RPMI7951 (cell line): ENCODE measurements around the gene WNT3A. TPM values are rescaled to one million over a fixed set of nuclear protein-coding genes. Genes with fewer than 3 reads are reported as not detected.
"Not testable (repeated sequence)": the region's sequence is repeated elsewhere in the genome, so short reads cannot be mapped to it uniquely, and the experiment has no call there.

ENCODE experiments used
- DNase-seq: peaks from one replicate; pipeline ENCODE4 v3.0.0-alpha.2; 2012; ENCODE audit warnings: low read depth
- total RNA-seq: library from RNA; depleted of rRNA; stranded (reverse); fragments of >200 nt; shearing (Covaris generic); gene quantifications from 2 replicates; pipeline ENCODE4 v1.2.3, GENCODE V29; 2014; rRNA removed

Gene WNT3A, protein sequence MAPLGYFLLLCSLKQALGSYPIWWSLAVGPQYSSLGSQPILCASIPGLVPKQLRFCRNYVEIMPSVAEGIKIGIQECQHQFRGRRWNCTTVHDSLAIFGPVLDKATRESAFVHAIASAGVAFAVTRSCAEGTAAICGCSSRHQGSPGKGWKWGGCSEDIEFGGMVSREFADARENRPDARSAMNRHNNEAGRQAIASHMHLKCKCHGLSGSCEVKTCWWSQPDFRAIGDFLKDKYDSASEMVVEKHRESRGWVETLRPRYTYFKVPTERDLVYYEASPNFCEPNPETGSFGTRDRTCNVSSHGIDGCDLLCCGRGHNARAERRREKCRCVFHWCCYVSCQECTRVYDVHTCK
- not detected in 2 replicates for total RNA-seq

DNA sequence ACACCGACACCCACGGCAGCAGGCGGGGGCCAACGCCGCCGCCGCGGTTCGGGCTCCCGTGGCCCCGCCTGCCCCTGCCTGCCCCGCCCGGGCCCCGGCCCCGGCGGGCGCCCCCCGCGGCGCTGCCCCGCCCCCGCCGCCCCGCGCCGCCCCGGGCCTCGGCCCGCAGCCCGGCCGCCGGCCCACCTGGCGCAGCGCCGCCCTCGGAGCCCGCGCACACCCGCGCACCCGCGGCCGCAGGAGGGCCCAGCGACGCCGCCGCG is at the start of gene WNT3A:
TSS of gene WNT3A (plus strand) at position 213 of the 263 bp plus-strand sequence. CDS start 131 bp downstream, outside the sequence.
- no peak for DNase-seq

DNA sequence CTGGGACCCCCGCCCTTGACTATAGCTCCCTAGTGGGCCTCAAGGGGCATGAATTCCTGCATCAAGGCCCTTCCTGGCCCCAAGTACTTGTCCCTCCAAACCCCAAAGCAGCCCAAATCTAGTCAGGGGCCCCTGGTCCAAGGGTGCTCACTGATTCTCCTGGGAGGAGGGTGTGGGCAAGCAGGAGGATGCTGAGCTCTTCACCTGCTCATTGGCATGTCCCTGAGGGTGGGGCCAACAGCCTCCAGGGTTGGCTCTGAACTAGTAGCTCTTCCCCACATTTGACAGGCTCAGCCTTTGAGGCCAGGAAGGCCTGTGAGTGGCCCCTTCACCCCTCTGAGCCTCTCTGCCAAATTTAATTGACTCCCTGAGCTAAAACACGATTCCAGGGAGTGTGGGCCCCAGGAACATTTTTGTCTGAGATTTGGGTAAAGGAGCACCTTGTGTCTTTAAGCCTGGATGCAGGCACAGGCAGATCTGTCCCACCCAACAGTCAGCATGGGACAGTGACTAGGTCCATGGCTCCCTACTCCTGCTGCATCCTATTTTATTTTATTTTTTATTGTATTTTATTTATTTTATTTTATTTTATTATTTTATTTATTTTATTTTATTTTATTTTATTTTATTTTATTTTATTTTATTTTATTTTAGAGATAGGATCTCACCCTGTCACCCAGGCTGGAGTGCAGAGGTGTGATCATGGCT is 48.0 kb upstream of the WNT3A start:
- DNase-seq, result no peak

DNA sequence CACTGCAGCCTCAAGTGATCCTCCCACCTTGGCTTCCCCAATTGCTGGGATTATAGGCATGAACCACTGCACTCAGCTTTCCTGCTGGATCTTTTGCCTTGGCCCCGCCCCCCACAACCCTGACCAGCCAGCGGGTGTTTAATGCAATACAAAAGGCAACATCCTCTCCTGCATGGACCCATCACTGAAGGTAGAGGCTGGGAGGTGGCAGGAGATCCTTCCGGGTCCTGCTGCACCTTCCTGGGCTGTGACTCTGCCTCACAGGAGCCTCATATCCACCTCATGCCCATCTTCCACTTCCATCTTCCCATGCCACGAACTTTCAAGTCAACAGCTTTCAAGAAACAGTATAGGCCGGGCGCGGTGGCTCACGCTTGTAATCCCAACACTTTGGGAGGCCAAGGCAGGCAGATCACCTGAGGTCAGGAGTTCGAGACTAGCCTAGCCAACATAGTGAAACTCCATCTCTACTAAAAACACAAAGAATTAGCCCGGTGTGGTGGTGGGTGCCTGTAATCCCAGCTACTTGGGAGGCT is 47.4 kb upstream of the WNT3A start:
- DNase-seq, result no peak

DNA sequence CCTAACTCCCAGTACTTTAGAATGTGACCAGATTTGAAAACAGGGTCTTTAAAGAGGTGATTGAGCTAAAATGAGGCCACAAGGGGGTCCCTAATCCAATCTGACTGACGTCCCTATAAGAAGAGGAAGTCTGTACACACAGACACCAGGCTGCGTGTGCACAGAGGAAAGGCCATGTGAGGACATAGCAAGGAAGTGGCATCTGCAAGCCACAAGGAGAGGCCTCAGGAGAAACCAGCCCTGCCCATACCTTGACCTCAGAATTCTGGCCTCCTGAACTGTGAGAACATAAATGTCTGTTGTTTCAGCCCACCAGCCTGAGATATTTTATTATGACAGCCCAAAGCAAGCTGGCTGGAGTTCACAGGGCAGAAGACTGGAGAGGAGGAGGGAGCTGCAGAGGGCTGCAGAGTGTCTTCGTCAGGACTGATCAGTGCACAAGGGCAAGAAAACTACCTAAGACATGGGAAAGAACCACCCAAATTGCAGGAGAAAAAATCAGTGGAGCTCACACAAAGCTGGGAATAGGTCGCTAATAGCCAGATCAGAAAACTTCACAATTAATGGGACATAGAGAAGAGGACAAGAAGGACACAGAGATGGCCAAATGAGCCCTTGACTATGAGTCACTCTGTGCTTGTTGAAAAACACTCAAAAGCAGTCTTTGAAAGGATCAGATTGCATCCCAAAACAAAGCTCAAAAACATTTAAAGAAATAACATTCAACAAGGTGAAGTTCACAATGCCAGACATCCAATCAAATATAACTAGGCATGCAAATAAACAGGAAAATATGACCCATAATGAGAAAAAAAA is 44.9 kb upstream of the WNT3A start:
- DNase-seq, result no peak

DNA sequence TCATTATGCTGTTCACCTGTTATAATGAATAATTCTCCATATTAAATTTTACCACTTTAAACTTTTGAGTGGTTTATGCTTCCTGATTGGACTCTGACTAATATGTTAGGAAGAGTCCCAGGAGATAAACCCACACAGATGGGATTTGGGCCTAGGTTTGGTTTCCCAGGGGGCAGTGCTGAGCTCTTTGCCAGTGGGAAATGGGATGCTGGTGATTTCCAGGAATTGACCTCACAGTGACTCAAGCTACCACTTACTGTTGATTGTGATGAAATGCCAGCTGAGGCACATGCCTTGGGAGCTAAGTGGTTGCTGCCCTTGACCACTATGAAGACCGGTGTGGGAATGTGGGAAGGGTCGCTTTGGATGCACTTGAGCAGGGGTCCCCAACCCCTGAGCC is 40.1 kb upstream of the WNT3A start:
- peak; percentile 64 for DNase-seq

DNA sequence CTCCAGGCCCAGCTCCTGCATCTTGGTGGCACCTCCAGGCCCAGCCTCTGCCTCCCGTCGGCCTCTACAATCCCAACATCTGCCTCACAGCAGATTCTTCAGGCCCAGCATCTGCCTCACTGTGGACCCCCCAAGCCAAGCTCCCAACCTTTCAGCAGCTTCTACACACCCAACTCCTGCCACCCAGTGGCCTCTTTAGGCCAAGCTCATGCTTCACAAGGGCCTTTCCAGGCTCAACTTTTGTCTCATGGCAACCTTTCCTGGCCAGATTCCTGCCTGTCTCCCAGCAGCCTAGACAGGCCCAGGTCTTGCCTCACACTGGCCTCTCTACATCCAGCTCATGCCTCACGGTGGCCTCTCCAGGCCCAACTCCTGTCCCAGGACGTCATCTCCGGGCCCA is 39.0 kb upstream of the WNT3A start:
- not testable (repeated sequence) for DNase-seq

DNA sequence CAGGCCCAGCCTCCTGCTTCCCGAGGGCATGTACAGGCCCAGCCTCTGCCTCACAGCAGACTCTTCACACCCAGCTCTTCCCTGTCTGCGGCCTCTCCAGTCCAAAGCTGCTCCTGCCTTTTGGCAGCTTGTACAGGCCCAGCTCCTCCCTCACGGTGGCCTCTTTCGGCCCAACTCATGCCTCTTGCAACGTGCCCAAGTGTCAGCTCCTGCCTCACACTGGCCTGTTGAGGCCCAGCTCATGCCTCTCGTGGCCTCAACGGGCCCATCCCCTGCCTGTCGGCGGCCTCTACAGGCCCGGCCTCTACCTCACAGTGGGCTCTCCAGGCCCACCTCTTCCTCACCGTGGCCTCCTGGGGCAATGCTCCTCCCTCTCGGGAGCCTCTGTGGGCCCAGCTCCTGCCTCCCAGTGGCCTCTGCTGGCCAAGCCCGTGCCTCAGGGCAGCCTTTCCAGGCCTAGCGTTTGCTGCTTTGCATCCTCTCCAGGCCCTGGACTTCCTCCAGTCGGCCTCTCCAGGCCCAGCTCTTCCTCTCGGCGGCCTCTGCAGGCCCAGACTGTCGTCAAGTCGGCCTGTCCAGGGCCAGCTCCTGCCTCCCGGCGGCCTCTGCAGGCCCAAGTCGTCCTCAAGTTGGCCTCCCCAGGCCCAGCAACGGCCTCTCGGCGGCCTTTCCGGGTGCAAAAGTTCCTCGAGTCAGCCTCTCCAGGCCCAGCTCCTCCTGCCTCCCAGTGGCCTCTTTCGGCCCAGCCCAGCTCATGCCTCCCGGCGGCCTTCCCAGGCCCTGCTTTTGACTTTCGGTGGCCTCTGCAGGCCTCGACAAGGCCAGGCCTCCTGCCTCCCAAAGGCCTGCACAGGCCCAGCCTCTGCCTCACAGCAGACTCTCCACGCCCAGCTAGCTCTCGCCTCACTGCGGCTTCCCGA is 36.5 kb upstream of the WNT3A start:
- not testable (repeated sequence) for DNase-seq

DNA sequence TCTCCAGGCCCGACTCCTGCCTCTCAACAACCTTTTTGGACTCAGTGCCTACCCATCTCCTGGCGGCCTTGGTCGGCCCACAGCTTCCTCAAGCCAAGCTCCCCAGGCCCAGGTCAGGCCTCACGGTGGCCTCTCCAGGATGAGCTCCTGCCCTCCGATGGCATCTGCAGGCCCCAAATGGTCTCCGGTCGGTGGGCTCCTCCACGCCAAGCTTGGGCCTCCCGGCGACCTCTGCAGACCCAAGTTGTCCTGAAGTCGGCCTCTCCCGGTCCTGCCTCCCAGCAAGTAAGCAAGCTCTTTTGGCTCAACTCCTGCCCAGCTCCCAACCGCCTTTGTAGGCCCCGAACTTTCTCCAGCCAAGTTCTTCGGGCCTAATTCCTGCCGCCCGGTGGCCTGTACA is 35.6 kb upstream of the WNT3A start:
- DNase-seq, result not testable (repeated sequence)

DNA sequence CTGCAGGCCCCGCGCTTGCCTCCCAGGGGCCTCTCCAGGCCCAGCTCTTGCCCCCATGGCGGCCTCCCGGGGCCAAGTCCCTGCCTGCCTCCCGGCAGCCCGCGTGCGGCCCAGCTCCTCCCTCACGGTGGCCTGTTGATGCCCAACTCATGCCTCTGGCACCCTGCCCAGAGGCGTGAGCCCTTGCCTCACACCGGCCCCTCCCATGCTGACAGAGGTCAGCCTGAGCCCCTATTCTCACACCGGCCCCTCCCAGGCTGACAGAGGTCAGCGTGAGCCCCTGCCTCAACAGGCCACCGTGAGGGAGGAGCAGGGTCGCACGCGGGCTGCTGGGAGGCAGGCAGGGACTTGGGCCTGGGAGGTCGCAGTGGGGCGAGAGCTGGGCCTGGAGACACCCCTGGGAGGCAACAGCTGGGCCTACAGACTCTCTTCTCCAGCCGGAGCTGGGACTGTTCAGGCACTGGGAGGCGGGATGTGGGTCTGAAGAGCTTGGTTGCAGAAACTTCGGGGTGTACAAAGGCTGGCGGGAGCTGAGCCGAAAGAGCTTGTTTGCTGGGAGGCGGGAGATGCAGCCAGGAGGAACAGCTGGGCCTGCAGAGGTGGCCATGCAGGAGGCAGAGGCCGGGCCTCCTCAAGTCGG is 35.0 kb upstream of the WNT3A start:
- DNase-seq, result not testable (repeated sequence)

DNA sequence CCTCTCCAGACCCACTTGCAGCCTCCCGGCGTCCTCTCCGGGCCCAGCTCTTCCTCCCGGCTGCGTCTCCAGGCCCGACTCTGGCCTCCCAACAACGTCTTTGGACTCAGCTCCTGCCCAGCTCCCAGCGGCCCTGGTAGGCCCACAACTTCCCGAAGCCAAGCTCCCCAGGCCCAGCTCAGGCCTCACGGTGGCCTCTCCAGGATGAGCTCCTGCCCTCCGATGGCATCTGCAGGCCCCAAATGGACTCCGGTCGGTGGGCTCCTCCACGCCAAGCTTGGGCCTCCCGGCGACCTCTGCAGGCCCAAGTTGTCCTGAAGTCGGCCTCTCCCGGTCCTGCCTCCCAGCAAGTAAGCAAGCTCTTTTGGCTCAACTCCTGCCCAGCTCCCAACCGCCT is 34.5 kb upstream of the WNT3A start:
- DNase-seq, result not testable (repeated sequence)

DNA sequence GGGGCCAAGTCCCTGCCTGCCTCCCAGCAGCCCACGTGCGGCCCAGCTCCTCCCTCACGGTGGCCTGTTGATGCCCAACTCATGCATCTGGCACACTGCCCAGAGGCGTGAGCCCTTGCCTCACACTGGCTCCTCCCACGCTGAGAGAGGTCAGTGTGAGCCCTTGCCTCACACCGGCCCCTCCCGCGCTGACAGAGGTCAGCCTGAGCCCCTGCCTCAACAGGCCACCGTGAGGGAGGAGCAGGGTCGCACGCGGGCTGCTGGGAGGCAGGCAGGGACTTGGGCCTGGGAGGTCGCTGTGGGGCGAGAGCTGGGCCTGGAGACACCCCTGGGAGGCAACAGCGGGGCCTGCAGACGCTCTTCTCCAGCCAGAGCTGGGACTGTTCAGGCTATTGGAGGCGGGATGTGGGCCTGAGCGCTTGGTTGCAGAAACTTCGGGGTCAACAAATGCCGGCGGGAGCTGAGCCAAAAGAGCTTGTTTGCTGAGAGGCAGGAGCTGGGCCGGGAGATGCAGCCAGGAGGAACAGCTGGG is 33.9 kb upstream of the WNT3A start:
- not testable (repeated sequence) for DNase-seq

DNA sequence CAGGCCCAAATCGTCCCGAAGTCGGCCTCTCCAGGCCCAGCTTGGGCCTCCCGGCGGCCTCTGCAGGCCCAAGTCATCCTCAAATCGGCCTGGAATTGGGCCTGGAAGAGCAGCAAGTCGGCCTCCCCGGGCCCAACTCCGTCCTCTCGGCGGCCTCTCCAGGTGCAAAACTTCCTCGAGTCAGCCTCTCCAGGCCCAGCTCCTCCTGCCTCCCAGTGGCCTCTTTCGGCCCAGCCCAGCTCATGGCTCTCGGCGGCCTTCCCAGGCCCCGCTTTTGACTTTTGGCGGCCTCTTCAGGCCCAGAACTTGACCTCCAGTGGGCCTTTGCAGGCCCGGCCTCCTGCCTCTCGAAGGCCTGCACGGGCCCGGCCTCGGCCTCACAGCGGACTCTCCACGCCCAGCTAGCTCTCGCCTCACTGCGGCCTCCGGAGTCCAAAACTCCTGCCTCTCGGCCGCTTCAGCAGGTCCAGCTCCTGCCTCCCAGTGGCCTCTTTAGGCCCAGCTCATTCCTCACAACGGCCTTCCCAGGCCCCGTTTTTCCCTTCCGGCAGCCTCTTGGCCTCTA is 33.0 kb upstream of the WNT3A start:
- not testable (repeated sequence) for DNase-seq

DNA sequence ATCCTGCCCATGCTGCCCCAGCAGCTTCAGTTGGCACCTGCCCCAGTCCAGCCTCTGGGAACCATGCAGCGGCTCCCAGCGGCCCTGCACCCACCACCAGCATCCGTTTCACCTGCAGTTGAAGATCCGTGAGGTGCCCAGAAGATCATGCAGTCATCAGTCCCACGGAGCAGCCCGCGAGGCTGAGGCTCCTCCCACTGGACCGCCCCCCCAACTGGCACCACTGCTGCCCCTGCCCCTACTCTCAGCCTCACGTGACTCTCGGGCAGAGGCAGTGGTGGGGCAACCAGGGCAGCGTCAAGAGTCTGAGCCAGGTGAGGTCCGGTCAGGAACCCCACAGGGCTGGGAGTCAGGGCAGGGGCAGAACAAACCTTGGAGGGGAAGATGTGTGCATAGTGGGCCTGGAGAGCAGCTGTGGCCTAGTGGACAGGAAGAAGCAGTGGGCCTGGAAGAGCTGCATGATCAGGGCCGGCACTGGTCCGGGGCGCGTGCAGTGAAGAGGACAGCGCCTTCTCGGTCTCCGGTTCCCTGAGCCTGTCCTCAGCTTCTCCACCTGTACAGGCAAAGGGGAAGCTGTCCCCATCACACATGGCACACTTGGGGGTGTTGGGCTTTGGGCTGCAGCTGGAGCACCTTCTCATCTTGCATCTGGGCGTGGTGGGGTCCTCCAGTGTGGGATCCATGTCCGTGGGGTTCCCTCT is 31.1 kb upstream of the WNT3A start:
- DNase-seq, result not testable (repeated sequence)

DNA sequence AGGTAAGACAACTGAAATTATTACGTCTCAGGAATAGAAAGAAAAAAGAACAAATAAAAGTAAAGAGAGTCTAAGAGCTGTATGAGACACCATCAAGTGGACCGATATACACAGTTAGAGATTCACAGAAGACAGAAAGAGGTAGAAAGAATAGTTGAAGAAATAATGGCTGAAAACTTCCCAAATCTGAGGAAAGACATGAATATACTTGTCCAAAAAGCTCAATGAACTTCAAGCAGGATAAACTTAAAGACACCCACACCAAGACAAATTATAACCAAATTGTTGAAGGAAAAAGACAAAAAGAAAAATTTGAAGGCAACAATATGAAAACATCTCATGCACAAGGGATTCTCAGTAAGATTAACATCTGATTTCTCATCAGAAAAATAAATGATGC is 19.6 kb upstream of the WNT3A start:
- DNase-seq, result no peak

DNA sequence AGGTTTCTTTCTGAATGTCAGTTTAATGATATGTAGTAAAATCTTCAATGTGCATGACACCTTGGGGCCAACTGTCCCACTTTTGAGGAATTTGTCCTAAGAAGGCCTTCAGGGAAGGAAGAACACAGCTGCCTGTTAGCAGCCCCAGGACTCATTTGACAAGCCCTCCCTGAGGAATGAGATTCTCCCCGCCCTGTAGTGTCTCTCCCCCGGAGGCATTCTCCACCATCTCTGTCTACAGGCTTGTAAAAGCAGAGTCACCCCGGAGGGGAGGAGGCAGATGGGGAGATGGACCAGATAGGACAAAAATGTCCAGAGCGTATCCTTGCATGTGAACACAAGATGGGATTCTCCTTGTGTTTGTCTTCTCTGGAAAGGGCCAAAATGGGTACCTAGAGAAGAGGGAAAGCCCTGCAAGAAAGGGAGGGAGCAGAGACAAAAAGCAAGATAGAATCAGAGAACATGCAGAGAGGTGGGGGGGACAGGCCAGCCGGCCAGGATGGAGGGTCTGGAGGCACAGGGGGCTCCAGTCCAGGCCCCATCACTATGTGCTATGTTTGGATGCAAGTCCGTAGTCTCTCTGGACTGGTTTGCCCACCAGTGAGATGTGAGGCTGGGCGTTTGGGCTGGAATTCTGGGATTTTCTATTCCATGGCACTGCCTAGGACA is 12.0 kb upstream of the WNT3A start:
- DNase-seq, result no peak

DNA sequence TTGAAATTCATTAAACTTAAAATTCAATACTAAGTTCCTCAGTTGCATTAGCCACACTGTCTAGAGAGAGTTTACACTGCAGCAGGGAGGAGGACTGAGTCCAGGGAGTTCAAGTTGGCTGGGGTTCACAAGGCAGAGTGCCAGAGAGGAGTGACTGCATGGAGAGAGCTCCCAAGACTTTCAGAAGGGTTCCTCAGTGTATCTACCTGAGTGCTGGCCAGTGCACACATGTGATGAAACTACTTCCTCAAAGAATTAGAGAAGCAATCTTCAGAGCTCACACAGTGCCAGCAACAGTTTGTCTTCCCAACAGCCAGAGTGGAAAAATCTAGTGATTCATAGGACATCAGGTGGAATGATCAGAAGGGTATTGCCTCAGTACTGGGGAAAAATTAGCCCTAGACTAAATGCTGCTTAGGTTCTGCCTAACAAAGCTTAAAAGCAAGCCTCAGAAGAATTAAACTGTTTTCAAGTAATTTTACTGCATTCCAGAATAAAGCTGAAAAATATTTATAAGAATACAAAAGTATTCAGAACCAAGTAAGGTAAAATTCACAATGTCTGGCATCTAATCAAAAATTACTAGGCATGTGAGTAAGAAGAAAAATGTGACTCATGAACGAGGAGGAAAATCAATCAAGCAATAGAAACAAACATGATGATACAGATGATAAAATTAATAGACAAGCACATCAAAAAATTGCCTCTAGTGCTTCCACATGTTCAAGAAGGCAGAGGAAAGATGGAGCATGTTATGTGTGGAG is 10.4 kb upstream of the WNT3A start:
- no peak for DNase-seq

DNA sequence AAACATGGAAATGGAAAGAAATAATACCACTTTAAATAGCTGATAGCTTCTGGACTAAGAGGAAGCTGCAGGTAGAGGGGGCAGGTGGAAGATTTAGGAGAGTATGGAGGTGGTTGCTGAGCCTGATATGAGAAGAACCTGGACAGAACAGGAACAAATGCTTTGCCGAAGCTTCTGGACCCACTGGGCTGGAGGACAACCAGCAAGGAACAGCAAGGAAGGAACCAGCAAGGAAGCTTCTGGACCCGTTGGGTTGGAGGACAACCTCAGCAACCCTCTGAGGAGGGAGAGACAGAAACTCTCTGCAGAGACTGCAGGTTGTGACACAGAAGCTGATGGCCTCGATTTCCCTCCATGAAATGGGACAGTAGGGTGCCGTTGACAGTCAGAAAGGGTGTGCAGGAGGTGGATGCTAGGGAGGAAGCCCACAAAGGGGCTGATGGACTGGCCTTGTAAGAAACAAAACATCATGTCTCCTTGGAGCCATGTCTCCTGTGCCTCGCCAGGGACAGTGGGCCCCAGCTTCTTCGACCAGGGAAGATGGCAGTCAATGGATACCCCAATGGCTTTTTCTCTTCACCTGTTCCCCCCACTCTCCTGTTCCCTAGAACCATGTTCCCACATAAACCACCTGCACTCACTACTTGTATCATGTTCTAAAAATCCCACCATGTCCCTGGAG is 8.3 kb upstream of the WNT3A start:
- no peak for DNase-seq
